GM12872 (cell line): ENCODE measurements around the gene IPCEF1.

Experiments used
- TF ChIP-seq, protein P1 (sequence below): IDR thresholded peaks from 3 replicates; pipeline ENCODE4 v1.5.1; 2011; ENCODE audit warnings: low read depth, mild to moderate bottlenecking, low read length, moderate library complexity; ENCODE audit not compliant: insufficient read depth

IPCEF1 gene

DNA sequence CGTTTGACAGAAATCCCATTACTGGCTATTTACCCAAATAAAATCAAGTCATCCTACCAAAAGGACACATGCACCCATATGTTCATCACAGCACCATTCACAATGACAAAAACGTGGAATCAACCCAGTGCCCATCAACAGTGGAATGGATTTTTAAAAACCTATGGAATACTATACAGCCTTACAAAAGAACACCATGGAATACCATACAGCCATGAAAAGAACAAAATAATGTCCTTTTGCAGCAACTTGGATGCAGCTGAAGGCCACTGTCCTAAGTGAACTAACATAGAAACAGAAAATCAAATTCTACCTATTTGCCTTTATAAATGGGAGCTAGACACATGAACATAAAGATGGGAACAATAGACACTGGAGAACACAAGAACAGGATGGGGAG lies 17.4 kb upstream of the IPCEF1 start:
- TF ChIP-seq, protein P1, sequence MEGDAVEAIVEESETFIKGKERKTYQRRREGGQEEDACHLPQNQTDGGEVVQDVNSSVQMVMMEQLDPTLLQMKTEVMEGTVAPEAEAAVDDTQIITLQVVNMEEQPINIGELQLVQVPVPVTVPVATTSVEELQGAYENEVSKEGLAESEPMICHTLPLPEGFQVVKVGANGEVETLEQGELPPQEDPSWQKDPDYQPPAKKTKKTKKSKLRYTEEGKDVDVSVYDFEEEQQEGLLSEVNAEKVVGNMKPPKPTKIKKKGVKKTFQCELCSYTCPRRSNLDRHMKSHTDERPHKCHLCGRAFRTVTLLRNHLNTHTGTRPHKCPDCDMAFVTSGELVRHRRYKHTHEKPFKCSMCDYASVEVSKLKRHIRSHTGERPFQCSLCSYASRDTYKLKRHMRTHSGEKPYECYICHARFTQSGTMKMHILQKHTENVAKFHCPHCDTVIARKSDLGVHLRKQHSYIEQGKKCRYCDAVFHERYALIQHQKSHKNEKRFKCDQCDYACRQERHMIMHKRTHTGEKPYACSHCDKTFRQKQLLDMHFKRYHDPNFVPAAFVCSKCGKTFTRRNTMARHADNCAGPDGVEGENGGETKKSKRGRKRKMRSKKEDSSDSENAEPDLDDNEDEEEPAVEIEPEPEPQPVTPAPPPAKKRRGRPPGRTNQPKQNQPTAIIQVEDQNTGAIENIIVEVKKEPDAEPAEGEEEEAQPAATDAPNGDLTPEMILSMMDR = no peak

- TF ChIP-seq, protein P1 = no peak
Observed at GRCh38 chr6:154371281-154371680, 14.7 kb upstream of the IPCEF1 start.

- TF ChIP-seq, protein P1 = peak; percentile 59
Observed at GRCh38 chr6:154370545-154370944, 13.9 kb upstream of the IPCEF1 start.

GRCh38 chr6:154367839-154368695 lies 11.5 kb upstream of the IPCEF1 start:
- TF ChIP-seq, protein P1 = no peak

DNA sequence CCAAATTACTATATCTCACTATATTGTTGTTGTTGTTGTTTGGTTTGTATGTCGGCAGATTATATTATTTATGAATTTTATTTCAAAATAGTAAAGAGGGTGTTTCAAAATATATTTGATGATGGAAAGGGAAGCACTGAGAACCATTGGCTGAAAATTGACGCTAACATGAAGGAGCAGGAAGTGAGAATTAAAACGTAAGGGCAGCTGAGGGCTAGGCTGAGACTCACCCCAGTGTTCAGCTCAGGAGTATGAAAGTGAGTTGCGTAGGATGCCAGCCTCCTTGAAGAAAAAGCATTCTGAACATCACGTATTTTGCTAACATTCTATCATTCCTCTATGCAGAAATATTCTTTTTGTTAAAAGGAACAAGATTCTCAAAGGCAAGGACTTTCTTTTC lies 10.7 kb upstream of the IPCEF1 start:
- TF ChIP-seq, protein P1 = no peak

DNA sequence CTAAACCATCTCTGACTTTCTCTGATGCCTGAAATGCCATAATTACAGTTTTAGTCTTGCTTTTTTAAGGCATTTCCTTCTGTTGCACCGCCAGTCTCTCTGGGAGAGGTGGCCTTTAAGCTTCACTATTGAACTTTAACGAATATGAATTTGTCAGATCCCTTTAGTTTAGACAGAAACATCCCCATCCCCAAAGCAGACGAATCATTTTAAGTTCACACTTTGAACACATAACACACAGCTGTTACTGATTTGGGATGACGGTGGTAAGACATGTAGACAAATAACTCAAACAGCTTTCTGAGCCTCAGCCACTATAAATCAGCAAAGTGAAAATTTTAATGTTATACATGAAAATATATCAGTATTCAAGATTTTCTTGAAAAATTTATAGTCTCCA lies 7.2 kb upstream of the IPCEF1 start:
- TF ChIP-seq, protein P1 = no peak

- TF ChIP-seq, protein P1 = no peak
Observed at GRCh38 chr6:154361476-154361875, 4.9 kb upstream of the IPCEF1 start.
